GM18526 (cell line): Measurements from ENCODE around the gene TMEM167B.

Experiments used
- POLR2A ChIP-seq: IDR thresholded peaks from 3 replicates; pipeline ENCODE4 v1.6.1; 2011; ENCODE audit not compliant: insufficient read length; ENCODE audit errors: extremely low read depth

Gene TMEM167B

GRCh38 chr1:109131059-109131458 is 40.5 kb downstream of the TMEM167B start:
- no peak for TF ChIP-seq POLR2A

- no peak for TF ChIP-seq POLR2A
These were observed 41.2 kb downstream of the TMEM167B start for GRCh38 chr1:109131800-109132199.

- no peak for TF ChIP-seq POLR2A
These were observed 42.6 kb downstream of the TMEM167B start for GRCh38 chr1:109133002-109133706.

DNA sequence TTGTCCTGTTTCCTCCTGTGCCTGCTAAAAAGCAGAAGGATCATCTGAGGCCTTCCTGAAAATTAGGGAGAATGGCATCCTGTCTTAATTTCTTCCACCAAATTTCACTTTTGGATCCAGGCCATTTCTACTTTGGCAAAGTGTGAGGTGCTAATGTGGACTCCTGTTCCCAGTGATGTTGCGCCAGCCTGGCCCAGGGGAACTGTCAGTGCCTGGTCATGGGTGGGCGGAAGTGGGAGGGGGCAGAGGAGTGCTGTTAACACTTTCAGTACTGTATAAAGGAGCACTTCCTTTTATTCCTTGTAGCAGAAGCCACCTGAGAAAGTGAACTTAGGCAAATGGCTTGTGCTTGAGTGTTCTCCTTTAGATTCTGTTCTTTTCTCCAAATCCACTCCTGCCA is 43.3 kb downstream of the TMEM167B start:
- no peak for TF ChIP-seq POLR2A

DNA sequence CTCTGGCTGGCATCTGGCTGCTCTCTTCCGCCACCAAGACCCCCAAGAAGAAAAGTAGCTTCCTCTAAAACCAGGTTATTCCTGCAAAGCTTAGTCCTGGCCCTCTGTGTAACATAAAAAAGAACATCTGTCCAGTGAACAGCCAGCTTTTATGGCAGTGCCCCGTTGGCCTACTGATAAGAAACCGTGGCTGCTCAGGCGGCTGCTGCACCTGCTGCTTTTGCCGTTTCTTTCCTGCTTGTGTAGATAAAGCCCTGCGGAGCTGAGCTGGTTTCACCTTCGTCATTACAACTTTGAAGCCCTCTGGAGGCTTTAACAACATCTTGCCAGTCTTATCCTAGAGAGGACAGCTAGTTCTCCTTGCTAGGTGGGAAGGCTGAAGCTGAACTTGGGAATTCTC is 43.9 kb downstream of the TMEM167B start:
- no peak for TF ChIP-seq POLR2A

DNA sequence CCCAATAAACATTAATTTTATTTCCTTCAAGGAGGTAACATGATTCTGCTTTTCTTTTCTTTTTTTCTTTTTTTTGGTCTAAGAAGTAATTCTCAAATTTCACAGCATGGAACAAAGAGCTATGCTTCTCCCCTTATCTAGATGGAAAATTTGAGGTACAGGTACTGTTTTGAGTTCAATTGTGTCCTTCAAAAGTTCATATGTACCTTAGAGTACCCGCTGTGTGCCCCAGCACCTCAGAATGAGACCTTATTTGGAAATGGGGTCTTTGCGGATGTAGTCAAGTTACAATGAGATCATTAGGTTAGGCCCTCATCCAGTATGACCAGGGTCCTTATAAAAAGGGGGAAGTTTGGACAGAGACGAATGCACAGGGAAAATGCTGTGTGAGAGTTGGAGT is 45.4 kb downstream of the TMEM167B start:
- no peak for TF ChIP-seq POLR2A

DNA sequence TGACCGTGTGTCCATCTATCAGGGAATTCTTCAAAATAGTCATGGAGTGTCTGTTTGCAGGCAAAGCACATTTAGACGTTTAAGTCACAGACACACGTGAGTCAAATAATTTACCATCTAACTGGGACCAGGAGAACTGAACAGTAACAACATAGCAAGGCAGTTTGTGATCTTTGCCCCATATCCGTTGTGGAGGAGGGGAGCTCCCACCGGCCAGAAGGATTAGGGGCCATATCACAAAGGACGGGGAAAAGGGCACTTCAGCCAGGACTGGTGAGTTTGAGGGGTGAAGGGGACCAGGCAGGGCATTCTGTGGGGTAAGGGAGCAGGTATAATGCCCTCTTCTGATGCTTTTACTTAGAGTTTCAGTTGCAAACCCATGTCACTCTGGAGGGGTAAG is 46.2 kb downstream of the TMEM167B start:
- TF ChIP-seq POLR2A: no peak

DNA sequence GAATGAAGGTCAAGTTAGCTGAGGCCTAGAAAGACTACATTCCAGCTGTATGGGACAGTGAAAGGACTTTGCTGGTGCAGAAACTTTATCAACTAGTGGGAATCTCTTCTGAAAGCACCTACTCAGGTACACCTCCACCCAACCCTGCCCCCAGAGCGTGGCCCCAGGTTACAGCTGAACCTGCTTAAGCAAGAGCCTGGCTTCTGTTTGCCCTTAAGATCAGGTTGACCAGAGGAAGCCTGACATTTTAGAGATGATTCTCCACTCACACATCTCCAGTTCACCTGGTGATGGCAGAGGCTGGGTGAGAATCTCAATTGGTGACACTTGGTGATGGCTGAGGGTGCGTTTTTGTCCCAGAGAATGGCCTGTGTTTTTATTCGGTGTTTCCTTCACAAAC is 47.4 kb downstream of the TMEM167B start:
- no peak for TF ChIP-seq POLR2A

DNA sequence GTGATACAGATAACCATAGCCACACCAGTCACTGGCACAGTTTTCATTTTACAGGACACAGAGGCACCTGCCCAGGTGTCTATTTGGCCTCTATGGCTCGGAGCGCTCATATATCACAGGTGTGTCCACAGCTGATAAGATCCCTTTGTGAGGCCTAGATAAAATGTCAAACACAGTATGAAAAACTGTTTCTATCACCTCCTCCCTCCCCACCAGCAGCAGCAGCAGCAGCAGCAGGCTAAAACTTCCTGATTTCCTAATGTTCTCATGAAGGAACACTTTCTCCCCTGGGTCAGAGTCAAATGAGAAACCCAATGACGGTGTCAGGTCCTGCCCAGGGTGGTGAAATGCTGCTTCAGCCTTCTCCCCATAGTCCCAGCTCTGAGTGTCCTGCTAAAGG is 47.8 kb downstream of the TMEM167B start:
- TF ChIP-seq POLR2A: no peak

GRCh38 chr1:109140392-109140791 is 49.8 kb downstream of the TMEM167B start:
- no peak for TF ChIP-seq POLR2A

GRCh38 chr1:109142260-109142659 is 51.7 kb downstream of the TMEM167B start:
- TF ChIP-seq POLR2A: no peak
